H1 (cell line): ENCODE measurements around the gene CHFR. TPM values are rescaled to one million over a fixed set of nuclear protein-coding genes. Genes with fewer than 3 reads are reported as not detected.

ENCODE experiments used
- CTCF ChIA-PET: fragments of 300-600 bp; sonication (Branson Sonifier 250); formaldehyde crosslinking; loops from one replicate; lab custom pipeline; 2021; ENCODE audit not compliant: partially characterized antibody; lab: Charles Lee
- POLR2A ChIA-PET: fragments of 300-600 bp; sonication (Branson Sonifier 250); formaldehyde crosslinking; loops from one replicate; lab custom pipeline; 2021; ENCODE audit warnings: inconsistent platforms; ENCODE audit not compliant: partially characterized antibody; lab: Charles Lee
- DNase-seq, 2 experiments: peaks; one replicate each; pipeline versions ENCODE4 v3.0.0 to v3.0.0-alpha.2; 2010 to 2022; ENCODE audit warnings: low spot score in 2 of 2, low read depth in 1 of 2, mixed read lengths in 1 of 2
- FAIRE-seq: peaks from 2 replicates; lab custom pipeline; 2011; peaks lifted over from hg19 to GRCh38; lab: Jason Lieb, UNC
- H2AFZ ChIP-seq: 2 replicates; pipeline ENCODE4 v1.8.1; 2012; ENCODE audit warnings: low read length, inconsistent platforms
- H2AK5ac ChIP-seq: 2 replicates; pipeline ENCODE4 v1.6.1; 2013; ENCODE audit warnings: low read depth, low read length
- H2BK120ac ChIP-seq: replicated peaks from 2 replicates; pipeline ENCODE3; 2013; ENCODE audit warnings: low read depth, low read length, inconsistent platforms
- H2BK12ac ChIP-seq: 2 replicates; pipeline ENCODE4 v1.6.1; 2013; ENCODE audit warnings: low read depth, low read length
- H2BK15ac ChIP-seq: 2 replicates; pipeline ENCODE4 v1.6.1; 2013; ENCODE audit warnings: low read length
- H2BK20ac ChIP-seq: 2 replicates; pipeline ENCODE4 v1.6.1; 2013; ENCODE audit warnings: low read length
- H2BK5ac ChIP-seq: 2 replicates; pipeline ENCODE4 v1.6.1; 2013; ENCODE audit warnings: low read depth, low read length
- H3K14ac ChIP-seq: 2 replicates; pipeline ENCODE4 v1.6.1; 2013; ENCODE audit warnings: inconsistent platforms; ENCODE audit not compliant: insufficient read length
- H3K18ac ChIP-seq: 2 replicates; pipeline ENCODE4 v1.6.1; 2013; ENCODE audit warnings: low read length; ENCODE audit errors: extremely low read depth
- H3K23ac ChIP-seq: 2 replicates; pipeline ENCODE4 v1.6.1; 2013; ENCODE audit warnings: inconsistent platforms; ENCODE audit not compliant: insufficient read length
- H3K23me2 ChIP-seq: 2 replicates; pipeline ENCODE4 v1.6.1; 2013; ENCODE audit warnings: low read depth, low read length
- H3K27ac ChIP-seq: 2 replicates; pipeline ENCODE4 v1.6.1; 2011; ENCODE audit warnings: low read depth, low read length, inconsistent platforms
- H3K27me3 ChIP-seq, 4 experiments: replicated peaks in 1 of 4; 1 replicate in 1 of 4; 2 replicates in 3 of 4; pipeline versions ENCODE4 v1.6.1 to v1.8.1; 2011 to 2013; ENCODE audit warnings: low read length in 3 of 4, mild to moderate bottlenecking in 3 of 4, inconsistent platforms in 2 of 4, mixed read lengths in 2 of 4, moderate library complexity in 1 of 4; ENCODE audit not compliant: control insufficient read depth in 3 of 4, insufficient read depth in 3 of 4; ENCODE audit errors: extremely low read depth in 1 of 4
- H3K36me3 ChIP-seq, 4 experiments: 2 replicates each; pipeline versions ENCODE4 v1.6.1 to v1.8.1; 2011 to 2013; ENCODE audit warnings: mild to moderate bottlenecking in 4 of 4, low read length in 3 of 4, moderate library complexity in 2 of 4, control low read depth in 1 of 4, inconsistent platforms in 1 of 4; ENCODE audit not compliant: insufficient read depth in 4 of 4, control insufficient read depth in 2 of 4
- H3K4ac ChIP-seq: replicated peaks from 2 replicates; pipeline ENCODE3; 2013; ENCODE audit warnings: low read length, low read depth, mixed read lengths, inconsistent platforms; ENCODE audit not compliant: insufficient read length
- H3K4me1 ChIP-seq, 4 experiments: replicated peaks in 1 of 4; 1 replicate in 1 of 4; 2 replicates in 3 of 4; pipeline versions ENCODE4 v1.6.1 to v1.8.1; 2011 to 2013; ENCODE audit warnings: low read length in 3 of 4, inconsistent platforms in 2 of 4, mixed read lengths in 1 of 4; ENCODE audit not compliant: insufficient read depth in 4 of 4, control insufficient read depth in 3 of 4
- H3K4me2 ChIP-seq, 2 experiments: 2 replicates each; pipeline versions ENCODE4 v1.6.1 to v1.8.1; 2011 to 2013; ENCODE audit warnings: low read depth in 2 of 2, low read length in 2 of 2, control low read depth in 1 of 2, inconsistent platforms in 1 of 2, mild to moderate bottlenecking in 1 of 2; ENCODE audit not compliant: insufficient read depth in 1 of 2
- H3K4me3 ChIP-seq, 4 experiments: fragments of 200-600, 300-600 bp in 1 of 4; sonication (generic), shearing (Covaris generic), sonication (Bioruptor Twin) in 1 of 4; 2 replicates each; pipeline versions ENCODE4 v1.5.1 to v1.8.1; 2011 to 2016; ENCODE audit warnings: low read length in 4 of 4, low read depth in 3 of 4, control low read depth in 2 of 4, inconsistent platforms in 2 of 4, mild to moderate bottlenecking in 2 of 4, mixed read lengths in 1 of 4, moderate library complexity in 1 of 4; ENCODE audit not compliant: insufficient read depth in 2 of 4; ENCODE audit errors: extremely low read depth in 1 of 4
- H3K56ac ChIP-seq: replicated peaks from 2 replicates; pipeline ENCODE3; 2013; ENCODE audit warnings: low read depth, mild to moderate bottlenecking, mixed read lengths, low read length, inconsistent platforms; ENCODE audit not compliant: insufficient read length
- H3K79me1 ChIP-seq: 2 replicates; pipeline ENCODE4 v1.6.1; 2013; ENCODE audit warnings: low read depth, low read length, control low read depth
- H3K79me2 ChIP-seq, 2 experiments: 2 replicates each; pipeline versions ENCODE4 v1.6.1 to v1.8.1; 2012 to 2013; ENCODE audit warnings: low read length in 2 of 2, mild to moderate bottlenecking in 2 of 2, inconsistent platforms in 1 of 2; ENCODE audit not compliant: insufficient read depth in 2 of 2, control insufficient read depth in 1 of 2
- H3K9ac ChIP-seq, 4 experiments: replicated peaks in 1 of 4; 1 replicate in 1 of 4; 2 replicates in 3 of 4; pipeline versions ENCODE4 v1.6.1 to v1.8.1; 2011 to 2013; ENCODE audit warnings: low read depth in 3 of 4, low read length in 3 of 4, control low read depth in 2 of 4, mild to moderate bottlenecking in 2 of 4, moderate library complexity in 2 of 4, inconsistent platforms in 1 of 4; ENCODE audit errors: extremely low read depth in 1 of 4
- H3K9me3 ChIP-seq, 2 experiments: 2 replicates each; pipeline versions ENCODE4 v1.6.1 to v1.8.1; 2012 to 2013; ENCODE audit warnings: mild to moderate bottlenecking in 2 of 2, moderate library complexity in 2 of 2, control low read depth in 1 of 2, inconsistent platforms in 1 of 2, low read depth in 1 of 2, low read length in 1 of 2, mixed read lengths in 1 of 2; ENCODE audit not compliant: insufficient read depth in 2 of 2
- H4K20me1 ChIP-seq, 2 experiments: replicated peaks in 1 of 2; 2 replicates each; pipeline versions ENCODE3 to v1.8.1; 2011 to 2013; ENCODE audit warnings: inconsistent platforms in 2 of 2, low read length in 2 of 2, mild to moderate bottlenecking in 1 of 2; ENCODE audit not compliant: insufficient read depth in 2 of 2, control insufficient read depth in 1 of 2
- H4K5ac ChIP-seq: 2 replicates; pipeline ENCODE4 v1.6.1; 2013; ENCODE audit warnings: low read length, low read depth, mixed read lengths, inconsistent platforms; ENCODE audit not compliant: insufficient read length
- H4K8ac ChIP-seq: 2 replicates; pipeline ENCODE4 v1.8.0; 2013; ENCODE audit warnings: mild to moderate bottlenecking, moderate library complexity, low read length, inconsistent platforms; ENCODE audit not compliant: insufficient read depth; ENCODE audit errors: extremely low read depth
- H4K91ac ChIP-seq: replicated peaks from 2 replicates; pipeline ENCODE3; 2013; ENCODE audit warnings: low read length, mixed read lengths, inconsistent platforms; ENCODE audit not compliant: insufficient read length
- CEBPB ChIP-seq: IDR thresholded peaks from 2 replicates; pipeline ENCODE4 v1.6.1; 2012; ENCODE audit warnings: low read depth, low read length
- CHD1 ChIP-seq: IDR thresholded peaks from 2 replicates; pipeline ENCODE4 v1.6.1; 2012; ENCODE audit warnings: low read depth, low read length, improper control_type of control experiment
- SP2 ChIP-seq: IDR thresholded peaks from 2 replicates; pipeline ENCODE4 v1.6.1; 2012; ENCODE audit warnings: mild to moderate bottlenecking, low read length, inconsistent platforms
- SUZ12 ChIP-seq: fragments of 200-600 bp; sonication (generic); IDR thresholded peaks from 2 replicates; pipeline ENCODE4 v1.6.1; 2012; ENCODE audit warnings: mild to moderate bottlenecking, inconsistent platforms, low read length, moderate library complexity, mixed read lengths
- TAF7 ChIP-seq: optimal IDR thresholded peaks from 2 replicates; pipeline ENCODE3; 2011; ENCODE audit warnings: low read depth, mild to moderate bottlenecking, inconsistent platforms, low read length, moderate library complexity, borderline replicate concordance
- WGBS, 2 experiments: shearing (Covaris generic) in 1 of 2; methylation state at CpG; one replicate each; pipeline versions ENCODE4 v1.1.6 to v1.1.7; 2013 to 2015; ENCODE audit warnings: low lambda C conversion rate in 2 of 2, mixed read lengths in 2 of 2, inconsistent platforms in 1 of 2, low coverage in 1 of 2, missing lambda C conversion rate in 1 of 2; ENCODE audit not compliant: insufficient replicate concordance in 2 of 2, insufficient coverage in 1 of 2, insufficient read length in 1 of 2; ENCODE audit errors: extremely low coverage in 1 of 2, missing lambda C conversion rate in 1 of 2; 5-methylcytosine and 5-hydroxymethylcytosine counted together
- polyA plus RNA-seq, 7 experiments: library from polyadenylated mRNA; depleted of rRNA in 3 of 7; stranded (reverse) in 5 of 7; unstranded in 2 of 7; fragments of >200 nt in 5 of 7; fragments of 200-250 nt in 2 of 7; gene quantifications; 1 replicate in 5 of 7; 2 replicates in 1 of 7; 4 replicates in 1 of 7; pipeline versions ENCODE4 v1.2.1 to v1.2.3, GENCODE V29; 2011 to 2013; ENCODE audit warnings: missing spikeins in 2 of 7, mixed read lengths in 2 of 7
- total RNA-seq: library from RNA; stranded (reverse); fragmentation: NEBNext Ultra II Directional; extraction: Animal tissue kit (Norgen Biotek cat#: 25700); gene quantifications from 2 replicates; pipeline ENCODE4 v1.2.1, GENCODE V29; 2021
- TF ChIP-seq, protein P1 (sequence below): IDR thresholded peaks from 2 replicates; pipeline ENCODE4 v1.6.1; 2011; ENCODE audit warnings: low read length, improper control_type of control experiment

Gene CHFR
- total and polyA plus RNA-seq, 2 of the 8 experiments (the other 6 are each of a cell fraction or from before 2014, with no cell fraction given) = 31.4 to 44.6 TPM

DNA sequence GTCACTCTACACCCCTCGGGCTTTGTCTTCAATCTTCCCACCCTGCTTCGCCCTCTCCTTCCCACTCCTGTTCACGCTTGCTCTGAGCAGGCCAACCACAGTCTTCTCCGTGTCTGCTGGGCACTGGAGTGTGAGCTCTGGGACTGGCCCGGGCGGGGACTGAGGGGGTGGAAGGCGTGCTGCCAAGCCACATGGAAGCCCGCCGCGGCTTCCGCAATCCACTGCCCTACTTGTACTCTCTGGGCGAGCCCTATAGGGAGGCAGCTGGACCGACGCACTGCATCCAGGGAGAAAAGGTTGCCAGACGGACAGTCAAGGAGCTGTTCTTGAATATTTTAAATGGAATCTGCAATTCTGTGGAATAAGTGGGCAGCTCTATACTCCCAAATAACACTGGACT is 83.5 kb downstream of the CHFR start:
- Histone ChIP-seq H3K14ac (no peak overlapping the region), H4K20me1 (peaks cover 12 to 19% of the 10 kb centered on the region in 2 experiments), H4K8ac (peak overlapping the region; percentile 59; the same call in 1 of the 2 replicates), H3K18ac (no peak overlapping the region), H3K4me1 (no peaks in the 10 kb centered on the region; a peak in 1 of 7 replicates), H4K5ac (no peak overlapping the region), H3K23me2 (no peaks in the 10 kb centered on the region), H2BK15ac (no peak overlapping the region), H3K56ac (no peak overlapping the region), H3K27ac (no peak overlapping the region), H2AK5ac (no peak overlapping the region), H2BK5ac (no peak overlapping the region), H3K4me3 (no peak overlapping the region), H4K91ac (no peak overlapping the region), H3K27me3 (no peaks in the 10 kb centered on the region), H3K9ac (no peak overlapping the region), H3K23ac (no peak overlapping the region), H3K4ac (no peak overlapping the region), H2BK12ac (no peak overlapping the region), H2BK20ac (no peak overlapping the region), H2AFZ (no peak overlapping the region), H3K9me3 (no peaks in the 10 kb centered on the region), H3K79me2 (peaks cover 0 to 13% of the 10 kb centered on the region in 2 experiments; a peak in 2 of 4 replicates), H3K36me3 (peaks cover 26 to 69% (median 42%) of the 10 kb centered on the region in 4 experiments; a peak in 7 of 8 replicates), H3K4me2 (no peak overlapping the region), H3K79me1 (peaks cover 6% of the 10 kb centered on the region), H2BK120ac (no peak overlapping the region)
- ChIA-PET POLR2A (interaction anchor here (0.5 to 1.4 kb wide), 3 partner anchors 19 to 60 kb away, joined by 3 to 4 read pairs (median 3); no protein-coding TSS in a partner anchor), CTCF (interaction anchor here (0.6 to 1.7 kb wide), 3 partner anchors 35 to 118 kb away, joined by 3 read pairs; no protein-coding TSS in a partner anchor)
- FAIRE-seq = no peak
- TF ChIP-seq SUZ12 (no peak), TAF7 (no peak), SP2 (no peak), CEBPB (no peak), CHD1 (no peak)
- TF ChIP-seq, protein P1, sequence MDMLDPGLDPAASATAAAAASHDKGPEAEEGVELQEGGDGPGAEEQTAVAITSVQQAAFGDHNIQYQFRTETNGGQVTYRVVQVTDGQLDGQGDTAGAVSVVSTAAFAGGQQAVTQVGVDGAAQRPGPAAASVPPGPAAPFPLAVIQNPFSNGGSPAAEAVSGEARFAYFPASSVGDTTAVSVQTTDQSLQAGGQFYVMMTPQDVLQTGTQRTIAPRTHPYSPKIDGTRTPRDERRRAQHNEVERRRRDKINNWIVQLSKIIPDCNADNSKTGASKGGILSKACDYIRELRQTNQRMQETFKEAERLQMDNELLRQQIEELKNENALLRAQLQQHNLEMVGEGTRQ = no peak
- 89% methylated on average over 10 of the region's 15 CpGs; no CpG with 5 or more reads in 1 of the 2 experiments for WGBS, 2 experiments
- no peak for DNase-seq
